T1000 (cell line): ENCODE measurements around the gene STIM2.

ENCODE experiments used
- DNase-seq: peaks from one replicate; lab custom pipeline; 2025; ENCODE audit warnings: mixed read lengths; lab: John Stamatoyannopoulos, UW

STIM2 gene

DNA sequence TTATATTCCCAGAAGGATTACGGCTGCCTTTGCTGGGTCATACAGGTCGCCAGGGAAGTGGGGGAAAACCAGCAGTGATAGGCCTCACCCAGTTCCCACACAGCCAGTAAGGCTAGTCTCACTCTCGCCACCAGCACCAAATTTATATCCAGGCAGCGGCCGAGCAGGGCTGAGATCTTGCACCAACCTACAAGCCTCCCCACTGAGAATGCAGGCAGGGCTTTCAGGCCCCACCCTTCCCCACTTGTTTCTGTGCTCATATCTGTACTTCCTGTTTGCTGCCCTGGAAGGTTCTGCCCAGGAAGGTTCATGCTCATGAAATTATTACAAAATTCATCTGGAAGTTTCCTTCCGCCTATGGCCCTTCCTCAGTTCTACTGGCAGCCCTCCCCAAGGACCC is 179.7 kb downstream of the STIM2 start:
- DNase-seq: no peak

DNA sequence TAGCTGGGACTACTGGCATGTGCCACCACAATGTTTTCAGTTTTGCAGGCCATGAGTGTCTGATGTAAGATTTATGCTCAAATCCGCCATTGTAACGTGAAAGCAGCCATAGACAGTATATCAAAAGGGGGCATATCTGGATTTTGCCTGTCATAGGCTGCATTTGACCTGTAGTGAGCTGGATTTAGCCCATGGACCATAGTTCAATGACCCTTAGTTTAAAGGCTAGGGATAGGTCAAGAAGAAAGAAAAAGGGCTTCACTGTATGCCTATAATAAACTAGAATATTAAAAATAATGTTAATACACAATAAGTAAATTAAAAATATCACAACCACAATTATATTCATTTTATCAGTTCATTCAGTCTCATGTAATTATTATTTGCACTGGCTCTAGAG is 181.8 kb downstream of the STIM2 start:
- DNase-seq: no peak

DNA sequence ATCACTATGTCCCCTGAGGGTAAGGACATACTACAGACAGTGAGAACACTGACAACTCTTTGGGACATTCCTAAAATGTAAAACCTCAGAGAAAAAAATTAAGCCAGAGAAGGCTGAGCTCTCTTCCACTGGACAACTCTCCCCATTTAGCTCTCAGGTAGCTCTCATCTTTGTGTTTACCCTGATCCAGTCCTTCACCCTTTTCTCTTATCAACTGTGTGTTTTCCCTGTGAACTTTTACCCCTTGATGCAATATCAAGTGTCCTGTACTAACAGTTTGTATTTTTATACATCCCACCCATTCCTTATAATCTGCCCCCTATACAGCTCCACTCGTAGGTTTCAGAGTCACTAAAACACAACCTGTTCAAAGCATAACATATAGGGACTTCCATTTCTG is 182.6 kb downstream of the STIM2 start:
- no peak for DNase-seq

DNA sequence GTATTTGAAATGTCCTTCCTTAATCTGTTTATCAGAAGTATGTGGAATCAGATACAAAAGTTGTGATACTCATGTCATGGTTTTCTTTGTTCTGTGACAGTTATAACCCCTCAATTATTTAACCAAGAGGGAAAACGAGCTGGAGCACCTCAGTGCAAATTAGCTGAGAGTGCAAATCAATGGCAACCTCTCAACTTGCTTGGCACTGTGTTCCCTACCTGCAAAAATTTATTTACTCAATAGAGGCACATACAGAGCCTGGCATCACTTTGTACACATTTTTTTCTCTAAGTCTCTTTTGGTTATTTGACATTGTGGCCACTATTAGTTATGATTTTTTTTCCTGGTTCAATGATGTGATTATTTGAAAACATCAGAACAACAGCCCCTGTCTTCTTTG is 186.2 kb downstream of the STIM2 start:
- DNase-seq: no peak

DNA sequence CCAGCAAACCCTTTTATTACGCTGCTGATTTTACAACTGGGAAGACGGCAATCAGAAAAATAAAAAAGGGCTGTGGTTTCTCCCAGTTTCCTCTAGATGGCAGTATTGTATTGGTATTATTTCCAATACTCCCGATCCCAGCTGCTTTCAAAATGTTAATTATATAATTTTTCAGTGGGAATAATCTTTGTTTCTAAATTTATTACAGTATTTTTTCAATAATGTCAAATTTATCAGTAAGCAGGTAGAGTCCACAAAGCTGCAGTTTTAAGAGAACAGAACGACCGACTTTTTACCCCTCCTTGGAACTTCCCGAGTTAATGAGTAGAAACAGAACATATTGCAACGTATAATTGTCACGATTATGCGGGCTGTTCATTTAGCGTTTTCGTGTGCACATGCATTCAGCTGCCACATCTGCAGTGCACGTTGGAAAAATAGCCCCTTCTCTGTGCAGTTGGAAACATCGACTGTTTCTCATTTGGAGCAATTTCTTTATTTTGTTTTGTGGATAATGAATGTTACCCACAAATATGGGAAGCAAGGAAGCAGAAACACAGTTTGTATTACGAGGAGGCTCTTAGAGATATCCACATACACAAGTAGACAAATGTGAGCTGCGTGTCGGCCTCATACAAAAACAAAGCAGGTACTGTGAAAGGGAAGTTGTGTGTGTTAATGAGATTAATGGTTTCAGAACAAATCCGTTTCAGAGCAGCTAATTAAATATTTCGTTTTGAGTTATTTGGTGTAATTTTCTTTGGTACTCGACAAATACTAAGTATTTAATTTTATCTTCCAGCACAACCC is 188.0 kb downstream of the STIM2 start:
- no peak for DNase-seq

DNA sequence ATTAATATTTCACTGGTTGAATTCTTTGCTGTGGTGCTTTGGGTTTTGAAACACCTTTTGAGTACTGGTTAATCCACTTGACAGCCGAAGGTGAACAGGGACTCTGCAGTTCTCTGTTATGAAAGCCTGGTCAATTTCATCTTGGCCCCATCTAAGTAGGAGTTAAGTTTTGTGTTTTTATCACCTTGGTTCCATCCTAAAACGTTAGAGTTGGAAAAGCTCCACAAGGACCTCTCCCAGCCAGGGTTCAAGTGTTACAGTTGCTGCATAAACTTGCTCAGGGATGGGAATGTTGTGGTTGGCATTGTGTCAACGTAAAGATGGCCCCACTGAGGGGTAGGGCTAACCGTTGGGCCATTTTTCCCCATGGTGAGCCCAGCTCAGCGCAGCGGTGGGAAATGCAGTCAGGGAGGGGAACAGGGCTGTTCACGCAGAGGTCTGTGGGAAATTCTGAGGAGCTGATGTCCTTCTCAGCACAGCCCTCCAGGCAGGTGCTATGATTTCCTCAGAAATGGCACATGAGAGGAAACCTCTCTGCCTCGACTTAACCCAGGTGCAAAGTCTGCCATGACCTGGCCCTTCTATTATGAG is 188.7 kb downstream of the STIM2 start:
- DNase-seq: no peak

DNA sequence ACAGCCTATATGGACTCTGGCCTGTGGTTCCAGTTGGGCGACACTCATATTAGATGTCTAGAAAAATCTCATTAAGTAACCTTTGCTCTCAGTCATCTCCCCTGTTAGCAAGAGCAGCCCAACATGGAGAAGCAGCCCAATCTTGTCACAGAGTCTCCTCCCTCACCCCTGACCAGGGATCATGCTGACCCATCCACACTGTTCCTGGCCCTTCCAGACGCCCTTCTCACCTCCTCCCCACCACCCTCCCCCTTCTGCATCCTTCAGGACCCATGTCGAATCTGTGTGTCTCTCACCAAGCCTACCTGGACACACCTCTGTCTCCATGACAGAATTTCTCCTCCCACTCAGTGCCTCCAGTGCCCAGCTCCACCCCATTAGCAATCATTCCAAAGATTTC is 190.1 kb downstream of the STIM2 start:
- no peak for DNase-seq

DNA sequence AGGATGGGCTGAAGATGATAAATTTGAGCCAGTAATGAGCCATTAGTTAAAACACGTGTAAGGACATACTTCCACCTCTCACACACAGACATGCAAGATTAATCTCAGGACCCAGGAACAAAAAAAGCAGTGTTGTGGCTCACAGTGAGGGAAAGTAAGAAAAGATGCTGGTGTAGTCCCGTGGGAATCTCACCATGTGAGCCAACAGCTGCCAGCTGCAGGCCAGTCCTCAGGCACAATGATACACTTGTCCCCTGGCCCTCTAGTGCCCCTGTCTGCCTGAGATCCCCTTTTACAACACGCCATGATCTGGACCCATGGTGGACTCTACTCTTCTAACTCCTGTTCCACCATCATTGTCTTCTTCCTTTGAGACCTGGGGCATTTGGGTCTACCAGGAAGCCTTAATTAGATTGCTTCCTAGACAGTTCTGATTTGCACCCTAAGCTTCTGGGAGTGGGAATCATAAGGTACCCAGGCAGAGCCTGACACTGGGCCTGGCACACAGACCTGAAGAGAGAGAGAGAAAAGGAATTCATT is 194.7 kb downstream of the STIM2 start:
- no peak for DNase-seq

DNA sequence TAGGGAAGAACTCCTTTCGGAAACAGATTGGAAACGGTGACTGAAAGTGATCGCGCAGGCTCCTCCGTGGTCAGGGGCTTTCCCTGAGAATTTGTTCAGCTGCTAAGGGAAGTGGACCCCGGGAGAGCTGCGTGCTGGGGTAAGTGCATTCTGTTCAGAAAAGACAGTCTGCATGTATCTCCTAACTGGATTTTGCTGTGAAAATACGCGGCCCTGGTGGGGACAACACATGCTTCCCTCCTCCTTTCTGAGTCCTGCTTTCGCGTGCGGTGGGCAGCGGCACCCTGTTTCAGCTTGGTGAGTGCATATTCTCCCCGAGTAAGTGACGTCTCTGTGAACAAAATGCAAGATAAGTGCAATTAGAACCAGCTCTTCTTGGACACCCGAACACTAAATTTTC is 195.6 kb downstream of the STIM2 start:
- no peak for DNase-seq

DNA sequence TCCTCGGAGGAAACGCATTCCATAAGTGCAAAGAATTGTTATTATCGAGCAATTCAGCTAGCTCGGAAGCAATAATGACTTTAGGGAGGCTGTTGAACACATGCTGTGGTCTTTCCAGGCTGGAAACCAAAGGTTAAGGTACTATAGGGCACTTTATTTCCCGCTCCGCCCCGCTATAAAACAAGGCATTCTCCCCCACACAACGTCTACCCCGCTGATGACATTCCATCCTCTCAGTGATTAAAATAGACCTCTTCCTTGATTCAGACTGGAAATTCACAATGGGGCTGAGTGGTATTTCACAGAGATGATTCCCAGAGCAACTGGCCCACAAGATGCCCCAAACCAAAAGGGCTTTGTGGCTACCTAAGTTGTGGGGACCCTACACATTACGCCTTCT is 196.4 kb downstream of the STIM2 start:
- no peak for DNase-seq

DNA sequence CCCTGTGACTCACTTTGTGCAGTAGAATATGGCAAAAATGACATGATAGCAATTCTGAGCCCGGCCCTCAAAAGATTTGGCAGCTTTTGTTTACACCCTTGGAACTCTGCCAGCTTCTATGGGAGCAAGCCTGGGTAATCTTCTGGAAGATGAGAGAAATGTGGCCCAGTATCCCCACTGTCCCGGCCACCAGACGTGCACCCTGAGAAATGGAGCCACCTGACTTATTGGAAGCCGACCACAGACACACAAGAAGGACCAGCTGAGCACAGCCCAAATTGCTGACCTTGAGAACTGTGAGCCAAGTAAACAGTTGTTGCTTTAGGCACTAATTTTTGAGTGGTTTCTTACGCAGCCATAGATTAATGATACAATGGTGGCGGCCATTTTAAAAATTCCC is 197.0 kb downstream of the STIM2 start:
- no peak for DNase-seq

DNA sequence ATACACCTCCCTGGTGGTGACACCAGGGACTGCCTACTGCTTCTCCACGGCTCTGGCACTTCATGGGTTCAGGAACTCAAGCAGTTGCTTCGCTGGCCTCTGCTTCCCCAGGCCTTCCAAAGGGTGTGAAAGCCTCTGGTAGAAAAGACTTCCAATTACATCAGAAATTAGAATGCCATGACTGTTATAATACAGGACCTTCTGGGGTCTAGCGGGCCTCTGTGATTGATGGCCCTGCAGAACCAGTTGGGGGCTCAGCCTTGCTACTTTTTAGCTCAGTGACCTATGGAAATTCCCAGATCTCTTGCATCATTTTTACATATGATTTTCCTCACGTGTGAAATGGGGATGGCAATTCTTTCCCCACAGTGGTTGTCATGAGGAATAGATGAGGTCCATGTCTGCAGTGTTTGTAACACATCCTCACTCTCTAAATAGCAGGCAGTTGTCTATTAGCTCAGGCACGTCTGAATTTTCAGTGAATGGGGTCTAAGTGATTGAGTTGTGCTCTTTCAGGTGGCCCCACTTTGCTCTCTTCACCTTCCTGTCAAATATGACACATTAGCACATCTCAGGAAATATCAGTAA is 198.3 kb downstream of the STIM2 start:
- DNase-seq: no peak

DNA sequence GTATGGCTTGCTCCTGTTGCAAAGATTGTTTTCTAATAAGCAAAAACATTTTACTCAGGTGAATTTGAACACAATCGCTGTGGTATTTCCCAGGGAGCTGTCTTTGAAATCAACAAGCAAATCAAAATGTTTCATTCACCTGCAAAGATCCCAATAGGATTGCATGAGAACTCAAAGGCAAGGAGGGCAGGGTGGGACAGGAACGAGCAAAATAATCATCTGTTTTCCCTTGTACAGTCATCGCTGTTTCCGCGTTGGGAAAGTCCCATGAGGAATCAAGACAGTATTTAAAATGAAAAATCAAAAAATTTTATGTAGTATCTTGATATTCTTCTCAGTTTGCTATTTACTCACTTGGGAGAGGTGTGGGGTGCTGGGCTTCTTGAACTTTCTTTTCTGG is 198.8 kb downstream of the STIM2 start:
- no peak for DNase-seq

DNA sequence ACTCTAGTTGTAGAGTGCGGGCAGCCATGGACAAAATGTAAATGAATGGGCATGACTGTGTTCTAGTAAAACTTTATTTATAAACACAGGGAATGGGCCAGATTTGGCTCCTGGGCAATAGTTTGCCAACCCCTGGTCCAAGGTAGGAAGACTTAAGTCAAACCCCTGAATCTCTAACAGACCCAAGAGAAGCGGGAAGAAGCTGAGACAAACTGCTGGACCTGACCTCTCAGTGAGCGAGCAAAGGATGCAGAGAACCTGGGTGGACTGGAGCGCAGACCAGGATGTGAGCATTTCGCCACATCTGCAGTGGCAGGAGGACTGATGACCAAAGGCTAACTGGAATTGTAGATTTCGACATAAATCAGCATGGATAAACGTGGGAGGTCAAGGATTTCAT is 201.6 kb downstream of the STIM2 start:
- DNase-seq: no peak

DNA sequence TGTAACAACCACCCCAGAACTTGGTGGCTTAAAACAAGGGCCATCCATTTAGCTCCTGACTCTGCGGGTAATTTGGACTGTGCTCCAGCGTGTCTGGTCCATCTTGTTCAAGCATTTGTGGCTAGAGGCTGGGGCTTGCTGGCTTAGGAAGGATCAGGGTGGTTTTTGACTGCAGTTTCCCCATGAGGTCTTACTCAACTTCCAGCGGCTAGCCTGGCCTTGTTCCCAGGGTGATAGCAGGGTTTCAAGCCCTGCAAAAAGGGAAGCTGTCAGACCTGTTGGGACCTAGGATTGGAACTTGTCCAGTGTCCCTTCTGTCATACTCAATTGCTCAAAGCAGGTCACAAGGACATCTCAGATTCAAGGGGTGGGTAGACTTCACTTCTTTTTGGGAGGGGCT is 205.9 kb downstream of the STIM2 start:
- no peak for DNase-seq

DNA sequence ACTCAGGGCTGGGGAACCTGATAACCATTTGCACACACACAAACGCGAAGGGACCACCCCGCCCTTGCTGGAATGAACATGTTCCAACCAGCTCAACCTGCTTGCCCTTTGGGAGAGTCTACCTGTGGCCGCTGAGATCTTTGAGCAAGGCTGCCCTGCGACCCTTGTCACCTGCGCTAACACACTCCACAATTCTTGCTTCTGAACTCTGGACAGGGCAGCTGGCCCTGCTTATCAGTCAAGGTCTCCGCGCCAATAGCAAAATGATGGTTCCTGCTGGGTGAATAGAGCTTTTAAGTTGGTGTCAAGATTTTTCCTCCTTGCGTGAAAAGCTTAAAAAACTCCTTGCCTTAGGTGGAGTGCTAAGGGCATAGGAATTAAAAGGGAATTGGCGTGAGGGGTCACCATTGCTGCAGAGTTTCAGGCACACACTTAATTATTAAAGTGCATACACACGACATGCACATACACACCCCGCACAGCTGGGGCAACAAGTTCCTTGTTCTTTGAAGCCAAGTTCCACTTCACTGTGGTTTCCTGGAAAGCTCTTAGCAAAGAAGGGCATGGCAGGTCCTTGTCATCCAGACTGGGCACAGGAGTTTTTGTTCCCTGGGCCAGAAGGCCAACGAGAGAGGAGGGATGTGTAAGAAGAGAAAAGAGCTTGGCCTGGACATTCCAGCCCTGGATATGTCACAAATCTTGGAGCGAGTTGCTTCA is 207.7 kb downstream of the STIM2 start:
- DNase-seq: no peak
